Measurements from ENCODE around the gene NHERF2.

Gene NHERF2

DNA sequence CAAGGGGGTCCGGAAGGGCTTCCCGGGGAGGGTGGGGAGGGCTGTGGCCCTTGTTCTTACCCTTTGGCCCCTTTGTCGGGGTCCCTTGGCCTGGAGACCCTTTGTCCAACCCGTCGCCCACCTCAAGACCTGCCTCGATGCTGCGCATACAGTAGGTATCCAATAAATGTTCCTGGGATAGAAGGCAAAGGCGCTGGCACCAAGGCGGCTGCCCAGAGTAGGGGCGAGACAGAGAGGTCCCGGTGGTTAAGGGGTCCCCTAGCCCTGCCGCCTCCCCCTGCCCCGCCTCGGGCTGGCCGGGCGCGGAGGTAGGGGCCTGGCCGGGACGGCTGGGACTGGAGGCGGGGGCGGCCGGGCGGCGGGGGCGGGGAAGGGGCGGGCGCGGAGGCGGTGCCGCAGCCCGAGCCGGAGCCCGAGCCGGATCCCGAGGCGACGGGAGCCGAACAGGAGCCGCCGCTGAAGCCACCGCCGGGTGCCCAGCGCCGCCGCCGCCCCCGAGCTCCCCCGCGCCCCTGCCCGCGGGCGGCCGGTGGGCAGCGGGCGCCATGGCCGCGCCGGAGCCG is at the start of gene NHERF2:
TSS of gene NHERF2 (plus strand) at position 442 of the 563 bp plus-strand sequence. CDS start at position 546, 104 bp downstream.
- peak; percentile 73 for DNase-seq

DNA sequence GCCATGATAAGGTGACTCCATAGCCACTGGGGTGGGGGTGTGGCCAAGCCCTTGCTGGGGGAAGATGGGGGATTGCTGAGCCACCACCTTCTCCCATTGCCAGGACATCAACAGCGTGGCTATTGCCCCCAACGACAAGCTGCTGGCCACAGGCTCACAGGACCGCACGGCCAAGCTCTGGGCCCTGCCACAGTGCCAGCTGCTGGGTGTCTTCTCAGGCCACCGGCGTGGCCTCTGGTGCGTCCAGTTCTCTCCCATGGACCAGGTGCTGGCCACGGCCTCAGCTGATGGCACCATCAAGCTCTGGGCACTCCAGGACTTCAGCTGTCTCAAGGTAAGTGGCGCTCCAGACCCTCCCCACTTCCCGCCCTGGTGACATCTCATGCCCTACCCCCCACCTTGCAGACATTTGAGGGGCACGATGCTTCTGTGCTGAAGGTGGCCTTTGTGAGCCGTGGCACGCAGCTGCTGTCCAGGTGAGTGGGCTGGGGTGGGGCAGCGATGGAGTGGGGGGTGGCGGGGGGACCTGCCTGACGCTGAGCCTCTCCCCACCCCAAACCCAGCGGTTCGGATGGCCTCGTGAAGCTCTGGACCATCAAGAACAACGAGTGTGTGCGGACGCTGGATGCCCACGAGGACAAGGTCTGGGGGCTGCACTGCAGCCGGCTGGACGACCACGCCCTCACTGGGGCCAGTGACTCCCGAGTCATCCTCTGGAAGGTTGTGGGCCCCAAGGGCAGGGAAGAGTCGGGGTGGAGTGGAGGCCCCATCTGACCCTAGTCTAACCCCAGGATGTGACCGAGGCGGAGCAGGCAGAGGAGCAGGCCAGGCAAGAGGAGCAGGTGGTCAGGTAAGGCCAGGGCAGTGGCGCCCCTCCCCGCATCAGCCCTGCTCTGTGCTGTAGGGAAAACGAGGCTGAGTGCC is 49.5 kb upstream of the NHERF2 start:
- DNase-seq: no peak

DNA sequence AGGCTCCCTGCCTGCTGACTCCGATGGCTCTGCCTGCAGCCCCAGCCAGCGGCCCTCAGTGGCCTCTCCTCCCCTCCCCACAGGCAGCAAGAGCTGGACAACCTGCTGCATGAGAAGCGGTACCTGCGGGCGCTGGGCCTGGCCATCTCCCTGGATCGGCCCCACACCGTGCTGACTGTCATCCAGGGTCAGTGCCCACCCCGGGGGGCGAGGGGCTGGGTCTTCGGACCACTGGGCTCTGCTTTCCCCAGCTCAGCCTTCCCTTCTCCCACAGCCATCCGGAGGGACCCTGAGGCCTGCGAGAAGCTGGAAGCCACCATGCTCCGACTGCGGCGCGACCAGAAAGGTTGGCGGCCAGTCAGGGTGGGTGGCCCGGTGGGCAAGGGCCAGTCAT is 48.8 kb upstream of the NHERF2 start:
- no peak for DNase-seq

DNA sequence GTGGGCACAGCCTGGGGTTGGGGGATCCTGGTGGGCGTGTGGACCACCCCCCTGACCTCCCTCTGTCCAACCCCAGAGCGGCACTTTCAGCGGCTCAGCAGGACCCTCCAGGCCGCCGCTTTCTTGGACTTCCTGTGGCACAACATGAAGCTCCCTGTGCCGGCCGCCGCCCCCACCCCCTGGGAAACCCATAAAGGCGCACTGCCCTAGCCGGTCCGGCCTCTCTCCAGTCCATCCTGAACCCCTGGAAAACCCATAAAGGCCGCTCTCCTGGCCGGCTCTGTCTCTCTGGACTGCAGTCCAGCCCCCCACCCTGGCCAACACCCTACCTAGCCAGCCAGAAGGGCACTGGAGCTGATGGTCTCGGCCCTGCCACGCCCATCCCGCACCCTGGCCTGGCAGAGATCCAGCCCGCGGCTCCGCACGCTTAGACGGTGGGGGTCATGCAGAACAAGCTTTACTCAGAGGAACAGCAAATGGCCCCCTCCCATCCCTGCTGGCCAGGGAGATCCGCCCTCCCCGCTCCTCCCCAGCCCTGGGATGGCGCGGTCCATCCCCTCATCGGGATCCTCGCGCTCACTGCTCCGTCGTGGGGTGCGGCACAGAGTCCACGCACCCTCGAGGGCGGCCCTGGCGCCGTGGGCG is 48.1 kb upstream of the NHERF2 start:
- DNase-seq: peak; percentile 57

DNA sequence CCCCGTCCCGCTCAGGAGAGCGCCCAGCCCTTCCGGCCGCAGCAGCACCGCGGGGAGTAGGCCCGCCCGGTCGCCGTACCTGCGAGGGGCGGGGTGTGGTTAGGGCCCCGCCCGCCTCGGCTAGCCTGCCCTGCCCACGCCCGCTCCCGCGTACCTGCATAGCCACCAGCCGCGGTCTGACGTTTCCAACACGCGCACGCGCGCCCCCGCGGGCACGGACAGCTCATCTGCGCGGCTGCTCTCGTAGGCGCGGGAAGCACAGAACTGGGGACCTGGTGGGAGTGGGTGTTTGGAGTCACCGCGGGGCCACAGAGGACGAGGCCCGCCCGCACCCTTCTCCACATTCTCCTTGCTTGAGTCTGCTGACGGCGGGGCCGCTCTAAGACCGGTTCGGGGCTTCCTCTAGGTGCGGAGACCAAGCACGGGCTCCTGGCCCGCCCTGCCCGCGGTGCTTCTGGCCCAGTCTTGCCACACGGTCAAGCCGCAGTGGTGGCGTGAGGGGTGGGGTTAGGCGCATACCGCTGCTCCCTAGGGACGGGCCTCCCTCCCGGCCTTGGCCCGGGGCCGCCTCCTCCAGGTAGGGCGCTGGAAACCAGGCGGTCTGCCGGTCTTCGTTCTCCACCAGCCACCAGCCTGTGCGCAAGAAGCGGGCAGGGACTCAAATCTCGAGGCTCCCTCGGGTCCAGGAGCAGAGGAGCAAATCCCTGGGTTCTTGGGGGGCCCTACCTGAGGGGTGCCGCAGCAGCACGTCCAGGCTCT is 47.3 kb upstream of the NHERF2 start:
- DNase-seq: peak; percentile 97

DNA sequence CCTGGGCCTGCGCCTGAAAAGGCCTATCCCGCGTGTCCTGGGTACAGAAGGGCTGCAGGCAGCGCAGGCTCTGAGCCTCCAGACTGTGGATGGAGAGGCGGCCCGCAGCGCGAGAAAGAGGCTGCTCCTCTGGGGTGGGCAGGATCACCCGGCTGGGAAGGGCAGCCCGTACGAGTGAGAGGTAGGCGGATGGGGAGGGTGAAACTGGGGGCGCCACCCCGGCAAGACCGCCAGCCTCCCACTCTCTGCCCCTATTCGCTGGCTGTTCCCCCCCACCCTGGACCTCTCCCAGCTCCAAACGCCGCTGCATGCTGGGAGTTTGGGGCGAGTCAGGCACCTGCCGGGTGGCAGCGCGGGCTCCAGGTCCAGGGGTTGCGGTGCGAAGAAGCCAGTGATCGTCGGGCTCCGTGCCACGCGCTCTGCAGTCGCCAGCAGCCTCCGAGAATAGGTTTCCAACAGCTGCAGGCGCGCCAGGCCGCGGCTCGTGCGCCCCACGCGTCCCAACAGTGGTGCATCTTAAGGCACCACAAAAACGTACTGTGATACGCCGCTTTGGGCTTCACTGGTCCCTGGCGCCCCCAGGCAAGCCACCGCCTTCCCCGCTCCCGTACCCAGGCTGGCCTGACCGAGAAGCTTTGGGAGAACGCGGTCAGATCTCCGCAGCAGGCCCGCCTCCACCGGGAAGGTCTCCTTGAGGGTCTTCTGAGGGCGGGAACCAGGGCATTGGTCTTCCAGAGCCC is 46.5 kb upstream of the NHERF2 start:
- DNase-seq: peak; percentile 78

DNA sequence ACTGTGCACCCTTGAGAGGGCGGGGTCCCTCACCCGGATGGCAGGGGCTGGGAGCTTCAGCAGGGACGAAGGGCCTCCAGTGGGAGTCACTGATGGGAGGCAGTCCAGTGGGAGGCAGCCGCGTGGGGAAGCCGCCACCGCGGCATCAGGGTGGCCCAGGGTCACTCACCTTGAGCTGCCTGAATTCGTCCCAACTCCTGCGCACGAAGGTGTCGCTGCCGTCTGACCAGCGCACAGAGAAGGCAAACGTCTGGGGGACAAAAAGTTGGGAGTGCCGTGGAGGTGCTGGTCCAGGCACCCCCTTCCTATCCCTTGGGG is 46.0 kb upstream of the NHERF2 start:
- no peak for DNase-seq

DNA sequence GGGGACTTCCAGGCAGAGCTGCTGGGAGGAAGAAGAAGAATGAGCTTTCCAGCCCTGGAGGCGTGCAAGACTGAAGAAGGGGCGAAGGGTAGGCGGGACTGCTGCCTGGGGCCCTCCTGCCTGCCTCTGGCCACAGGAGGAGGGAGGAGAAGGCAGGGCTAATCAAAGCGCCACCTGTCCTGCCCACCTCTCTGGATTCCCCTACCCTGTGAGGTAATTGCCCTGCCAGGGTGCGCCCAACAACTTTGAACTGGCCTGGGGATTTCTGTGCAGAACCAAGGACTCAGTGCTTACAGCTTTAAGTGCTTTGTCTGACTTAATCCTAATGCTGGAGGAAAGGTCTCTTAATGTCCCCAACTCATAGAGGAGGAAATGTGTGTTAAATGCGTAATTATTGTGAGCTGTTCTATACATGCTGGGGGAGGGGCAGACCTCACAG is 45.3 kb upstream of the NHERF2 start, which contains the start of gene NOXO1:
TSS of gene NOXO1 (minus strand) at position 72 of the 439 bp plus-strand sequence. CDS start 290 bp downstream, outside the sequence.
- DNase-seq: peak; percentile 80

DNA sequence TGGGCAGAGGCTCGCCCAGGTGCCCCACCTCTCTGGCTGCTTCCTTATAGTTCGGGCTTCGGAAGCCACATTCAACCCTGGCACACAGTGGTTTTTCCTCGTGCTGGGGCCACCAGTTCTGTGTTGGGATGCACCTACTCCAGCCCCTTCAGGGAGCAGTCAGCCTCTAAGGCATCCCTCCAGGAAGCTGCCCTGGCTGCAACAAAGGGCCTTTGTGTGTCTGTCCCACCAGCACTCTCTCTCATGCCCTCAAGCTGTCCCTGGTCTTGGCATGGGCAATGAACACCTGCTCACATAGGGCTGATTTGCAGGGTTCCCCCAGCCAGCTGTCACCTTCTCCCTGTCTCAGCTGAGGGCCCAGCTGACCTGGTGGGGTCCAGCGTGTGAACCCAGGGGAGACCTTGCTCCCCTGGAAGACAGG is 44.7 kb upstream of the NHERF2 start:
- peak; percentile 91 for DNase-seq

DNA sequence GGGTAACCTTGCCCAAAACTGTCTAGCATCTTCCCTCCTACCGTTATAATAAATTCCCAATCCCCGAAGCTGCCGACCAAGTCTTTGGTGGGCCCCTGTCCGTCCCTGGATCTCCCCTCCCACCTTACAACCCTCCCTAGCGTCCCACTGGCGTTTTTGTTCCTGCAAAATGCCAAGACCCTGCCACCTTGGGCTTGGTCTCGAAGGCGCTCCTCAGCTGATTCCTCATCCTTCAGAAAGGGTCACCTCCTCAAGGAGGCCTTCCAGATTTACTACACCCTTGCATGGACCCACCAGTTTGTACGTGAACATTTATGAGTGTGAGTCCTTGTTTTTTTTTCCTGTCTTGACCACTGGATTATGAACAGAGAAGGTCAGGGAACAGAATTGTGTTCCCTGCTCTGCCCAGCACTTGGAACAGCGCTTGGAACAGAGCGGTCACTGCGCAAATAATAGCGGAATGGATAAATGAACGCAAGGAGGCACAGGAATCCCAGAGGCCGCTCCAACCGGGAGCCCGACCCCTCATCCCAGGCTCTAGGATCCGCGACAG is 43.6 kb upstream of the NHERF2 start:
- no peak for DNase-seq

DNA sequence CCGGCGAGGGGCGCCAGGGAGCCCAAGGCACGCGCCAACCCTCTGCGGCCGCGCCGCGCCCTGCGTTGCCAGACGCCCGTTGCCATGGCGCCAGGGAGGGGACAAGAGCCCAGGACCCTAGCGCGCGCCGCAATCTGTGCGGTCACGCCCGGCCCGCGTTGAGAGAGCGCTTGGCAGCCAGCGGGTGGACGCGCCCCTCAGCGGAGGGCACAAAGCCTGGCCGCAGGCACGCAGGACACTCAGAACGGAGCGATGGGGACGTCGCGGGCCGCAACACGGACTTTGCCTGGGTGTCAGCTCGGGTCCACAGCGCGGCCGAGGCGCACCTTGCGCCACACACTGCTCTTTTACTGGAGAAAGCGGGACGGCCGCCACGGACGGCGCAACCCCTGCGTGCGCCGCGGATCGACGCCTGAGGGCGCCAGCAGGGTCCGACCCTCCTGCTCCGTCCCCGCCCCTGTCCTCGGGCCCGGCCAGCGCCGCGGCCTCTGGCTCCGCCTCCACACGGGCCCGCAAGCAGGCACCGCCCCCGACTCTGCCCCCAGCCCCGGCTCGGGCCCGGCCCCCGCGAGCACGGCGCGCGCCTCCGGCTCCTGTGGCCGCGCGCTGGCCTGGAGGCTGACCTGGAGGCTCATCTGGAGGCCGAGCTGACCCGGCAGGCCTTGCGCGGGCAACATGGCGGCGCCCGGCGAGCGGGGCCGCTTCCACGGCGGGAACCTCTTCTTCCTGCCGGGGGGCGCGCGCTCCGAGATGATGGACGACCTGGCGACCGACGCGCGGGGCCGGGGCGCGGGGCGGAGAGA is 43.0 kb upstream of the NHERF2 start, which contains the start of gene GFER:
TSS of gene GFER (plus strand) at position 650 of the 803 bp plus-strand sequence. CDS start at position 676, 26 bp downstream.
- peak; percentile 98 for DNase-seq

DNA sequence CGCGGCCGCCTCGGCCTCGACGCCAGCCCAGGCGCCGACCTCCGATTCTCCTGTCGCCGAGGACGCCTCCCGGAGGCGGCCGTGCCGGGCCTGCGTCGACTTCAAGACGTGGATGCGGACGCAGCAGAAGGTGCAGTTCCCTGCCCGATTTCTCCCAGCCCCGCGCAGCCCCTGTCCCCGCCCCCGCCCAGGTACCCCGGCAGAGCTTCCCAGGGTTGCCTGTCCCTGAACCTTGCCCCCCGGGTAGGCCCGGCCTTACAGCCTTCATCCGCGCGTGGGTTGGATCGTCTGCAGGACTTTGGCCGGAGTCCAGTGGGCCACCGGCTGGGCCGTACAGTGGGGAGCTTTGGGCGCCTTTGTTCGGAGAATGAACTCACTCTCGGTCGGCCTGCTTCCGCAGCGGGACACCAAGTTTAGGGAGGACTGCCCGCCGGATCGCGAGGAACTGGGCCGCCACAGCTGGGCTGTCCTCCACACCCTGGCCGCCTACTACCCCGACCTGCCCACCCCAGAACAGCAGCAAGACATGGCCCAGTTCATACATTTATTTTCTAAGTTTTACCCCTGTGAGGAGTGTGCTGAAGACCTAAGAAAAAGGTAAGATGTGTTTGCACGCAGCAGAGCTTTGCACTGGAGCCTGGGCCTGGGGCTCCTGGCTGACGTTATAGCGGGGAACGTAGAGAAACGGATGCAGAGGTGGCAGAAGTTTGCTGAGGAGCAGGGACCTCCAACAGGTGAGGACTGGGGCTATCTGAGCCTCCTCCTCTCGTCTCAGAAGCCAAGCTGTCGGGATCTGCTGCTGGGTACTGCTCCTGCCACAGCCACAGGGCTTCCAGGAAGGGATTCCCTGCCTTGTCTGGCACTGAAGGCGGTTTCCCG is 42.1 kb upstream of the NHERF2 start:
- peak; percentile 74 for DNase-seq

DNA sequence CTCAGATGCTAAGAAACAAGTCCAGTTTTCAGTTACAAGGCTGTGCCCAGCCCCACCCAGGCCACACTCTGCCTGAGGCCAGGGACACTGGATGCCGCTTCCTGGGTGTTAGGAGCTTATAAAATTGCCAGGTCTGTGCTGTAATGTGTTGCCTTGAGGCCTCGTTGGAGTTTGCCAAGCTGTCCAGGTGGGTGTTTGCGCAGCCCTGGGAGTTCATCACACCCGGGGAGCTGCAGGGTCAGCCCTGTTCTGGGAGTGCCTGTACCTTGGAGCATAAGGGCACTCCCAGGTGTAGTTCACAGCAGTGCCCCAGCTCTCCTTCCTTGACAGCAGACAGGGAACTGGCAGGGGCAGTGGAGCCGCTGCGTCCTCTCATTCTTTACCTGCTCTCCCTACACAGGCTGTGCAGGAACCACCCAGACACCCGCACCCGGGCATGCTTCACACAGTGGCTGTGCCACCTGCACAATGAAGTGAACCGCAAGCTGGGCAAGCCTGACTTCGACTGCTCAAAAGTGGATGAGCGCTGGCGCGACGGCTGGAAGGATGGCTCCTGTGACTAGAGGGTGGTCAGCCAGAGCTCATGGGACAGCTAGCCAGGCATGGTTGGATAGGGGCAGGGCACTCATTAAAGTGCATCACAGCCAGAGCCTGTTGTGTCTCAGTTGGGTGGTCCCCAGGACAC is 41.1 kb upstream of the NHERF2 start:
- DNase-seq: no peak

DNA sequence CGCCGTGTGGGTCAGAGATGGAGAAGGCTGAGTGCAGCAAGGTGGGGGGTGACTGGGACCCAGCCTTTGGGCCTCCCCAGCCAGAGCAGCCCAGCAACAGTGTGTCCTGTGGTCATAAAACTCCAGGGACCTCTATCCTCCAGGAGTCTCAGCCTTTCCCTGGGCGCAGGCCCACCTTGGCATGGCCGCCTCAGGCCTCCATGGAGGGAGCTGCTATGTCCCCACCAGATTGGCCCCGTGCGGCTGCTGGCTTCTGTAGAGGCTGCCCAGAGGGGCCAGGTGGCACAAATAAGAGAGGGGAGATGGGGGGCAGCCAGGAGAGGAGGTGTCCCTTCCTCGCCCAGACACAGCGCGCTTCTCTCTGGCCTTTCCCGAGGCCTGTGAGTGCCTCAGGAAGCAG is 39.5 kb upstream of the NHERF2 start:
- DNase-seq: no peak

DNA sequence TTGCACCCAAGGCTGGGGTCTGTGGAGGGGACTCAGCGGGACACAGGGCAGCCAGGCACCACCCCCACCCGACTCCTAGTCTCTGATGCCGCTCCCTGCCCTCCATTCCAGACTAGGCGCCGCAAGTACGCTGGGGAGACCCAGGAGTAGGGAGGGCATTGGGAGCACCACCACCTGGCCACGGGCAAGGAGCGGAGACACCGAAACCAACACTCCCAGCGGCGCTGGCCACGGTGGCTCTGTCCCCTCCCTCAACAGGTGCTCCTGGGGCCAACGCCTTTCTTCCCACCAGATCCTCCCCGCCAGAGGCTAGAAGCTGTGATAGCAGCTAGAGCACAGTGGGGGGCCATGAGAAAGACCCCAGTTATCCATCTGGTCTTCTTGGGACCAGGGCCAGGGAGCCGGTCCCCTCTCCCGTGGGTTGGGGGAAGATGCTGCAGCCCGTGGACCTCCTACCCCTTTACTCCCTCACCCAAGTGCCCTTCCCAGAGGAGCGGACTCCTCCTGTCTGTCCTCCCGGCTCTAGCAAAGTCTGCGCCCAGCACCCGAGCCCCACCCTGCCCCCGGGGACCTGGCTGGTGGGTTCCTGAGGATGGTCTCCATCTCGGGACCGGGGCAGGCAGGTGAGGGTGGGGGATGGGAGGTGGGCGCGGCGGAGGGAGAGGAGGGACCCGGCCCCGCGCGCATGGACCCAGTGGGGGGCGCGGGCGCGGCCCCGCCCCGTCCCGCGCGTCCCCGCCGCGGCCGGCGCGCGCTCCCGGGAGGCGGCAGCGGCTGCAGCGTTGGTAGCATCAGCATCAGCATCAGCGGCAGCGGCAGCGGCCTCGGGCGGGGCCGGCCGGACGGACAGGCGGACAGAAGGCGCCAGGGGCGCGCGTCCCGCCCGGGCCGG is 37.2 kb upstream of the NHERF2 start, which contains the start of gene SYNGR3:
TSS of gene SYNGR3 (plus strand) at position 762 of the 892 bp plus-strand sequence. CDS start 133 bp downstream, outside the sequence.
- DNase-seq: peak; percentile 90

DNA sequence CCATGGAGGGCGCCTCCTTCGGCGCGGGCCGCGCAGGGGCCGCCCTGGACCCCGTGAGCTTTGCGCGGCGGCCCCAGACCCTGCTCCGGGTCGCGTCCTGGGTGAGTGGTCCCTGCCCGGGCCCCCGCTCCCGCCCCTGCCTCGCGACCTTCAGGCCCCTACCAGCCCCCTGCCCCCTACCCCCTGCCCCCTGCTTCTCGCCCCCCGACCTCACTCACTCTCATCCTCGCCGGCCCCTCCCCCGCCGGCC is 36.7 kb upstream of the NHERF2 start:
- no peak for DNase-seq

DNA sequence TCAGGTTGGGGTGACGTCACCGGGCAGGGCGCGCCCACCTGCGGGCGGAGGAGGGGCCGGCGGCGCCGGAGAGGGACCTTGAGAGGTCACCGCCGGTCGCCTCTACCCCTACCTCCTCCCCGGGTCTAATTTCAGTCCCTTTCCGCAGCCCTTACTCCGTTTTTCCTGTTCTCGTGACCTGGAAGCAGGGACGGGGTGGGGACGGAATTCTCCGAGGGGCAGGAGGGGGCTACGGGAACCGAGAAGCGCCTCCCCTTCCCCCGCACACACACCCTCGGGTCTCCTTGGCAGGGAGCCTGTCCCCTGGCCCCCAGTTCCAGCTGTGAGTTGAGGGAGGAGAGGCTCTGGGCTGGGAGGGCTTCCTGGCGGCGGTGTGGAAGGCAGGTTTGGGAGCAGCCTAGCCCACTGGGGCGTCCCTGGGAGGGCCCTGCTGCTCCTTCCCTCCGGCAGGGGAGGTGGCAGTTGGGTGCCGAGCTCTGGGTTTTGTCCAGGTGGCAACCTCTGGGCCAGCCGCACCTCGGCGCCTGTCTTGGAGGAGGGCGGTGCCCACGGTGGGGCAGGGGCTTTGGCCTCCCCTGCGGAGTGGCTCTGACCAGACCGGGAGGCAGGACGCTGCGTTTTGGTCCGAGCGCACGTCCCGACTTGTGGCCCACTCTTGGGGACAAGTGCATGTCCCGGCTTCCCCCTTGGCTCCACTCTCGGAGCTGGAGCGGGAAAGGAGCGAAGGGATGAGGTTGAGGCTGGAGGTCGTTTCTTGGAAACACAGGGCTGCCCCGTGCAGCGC is 36.2 kb upstream of the NHERF2 start:
- DNase-seq: peak; percentile 83

All from NCI-H69 (cell line).